Measurements from ENCODE around the gene CELF5.
"Not testable (repeated sequence)": the region's sequence is repeated elsewhere in the genome, so short reads cannot be mapped to it uniquely, and the experiment has no call there.

CELF5 gene

GRCh38 chr19:3190921-3191805, 33.3 kb upstream of the CELF5 start:
- no peak for DNase-seq

DNA sequence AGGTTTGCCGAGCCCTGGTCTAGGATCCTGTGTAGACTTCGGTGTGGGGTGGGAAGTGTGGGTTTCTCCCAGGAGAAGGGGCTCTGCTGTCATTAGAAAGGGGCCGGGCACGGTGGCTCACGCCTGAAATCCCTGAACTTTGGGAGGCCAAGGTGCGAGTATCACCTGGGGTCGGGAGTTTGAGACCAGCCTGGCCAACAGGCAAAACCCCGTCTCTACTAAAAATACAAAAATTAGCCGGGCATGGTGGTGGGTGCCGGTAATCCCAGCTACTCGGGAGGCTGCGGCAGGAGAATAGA, 32.7 kb upstream of the CELF5 start:
- not testable (repeated sequence) for DNase-seq

DNA sequence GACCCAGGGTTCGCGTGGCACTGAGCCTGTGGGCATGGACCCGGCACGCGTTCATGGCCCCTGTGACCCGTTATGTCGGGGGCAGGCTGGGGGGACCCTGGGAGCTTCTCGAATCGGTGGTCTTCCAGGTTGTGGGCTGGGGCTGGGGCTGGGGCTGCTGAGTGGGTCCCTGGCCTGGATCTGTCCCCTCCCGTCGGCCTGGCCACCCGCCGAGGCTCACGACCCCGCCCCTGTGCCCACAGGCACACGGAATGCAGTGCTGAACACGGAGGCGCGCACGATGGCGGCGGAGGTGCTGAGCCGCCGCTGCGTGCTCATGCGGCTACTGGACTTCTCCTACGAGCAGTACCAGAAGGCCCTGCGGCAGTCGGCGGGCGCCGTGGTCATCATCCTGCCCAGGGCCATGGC, 32.2 kb upstream of the CELF5 start:
- no peak for DNase-seq

DNA sequence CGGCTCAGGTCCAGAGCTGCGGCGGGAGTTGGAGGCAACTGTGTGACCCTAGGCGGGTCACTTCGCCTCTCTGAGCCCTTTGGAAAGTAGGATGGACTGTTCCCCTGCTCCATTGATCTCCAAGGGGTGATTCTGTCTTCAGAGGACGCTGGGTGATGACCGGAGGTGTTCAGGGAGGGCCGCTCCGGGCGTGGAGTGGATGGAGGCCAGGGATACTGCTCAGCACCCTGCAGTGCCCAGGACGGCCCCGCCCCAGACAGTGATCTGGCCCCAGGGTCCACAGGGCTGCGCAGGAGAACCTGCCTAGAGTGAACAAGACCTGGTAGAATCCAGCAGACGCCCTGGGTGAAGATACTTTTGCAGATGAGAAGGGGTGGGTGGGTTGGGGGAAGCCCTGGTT, 31.8 kb upstream of the CELF5 start:
- DNase-seq = no peak

GRCh38 chr19:3193256-3194105, 31.0 kb upstream of the CELF5 start:
- no peak for DNase-seq

DNA sequence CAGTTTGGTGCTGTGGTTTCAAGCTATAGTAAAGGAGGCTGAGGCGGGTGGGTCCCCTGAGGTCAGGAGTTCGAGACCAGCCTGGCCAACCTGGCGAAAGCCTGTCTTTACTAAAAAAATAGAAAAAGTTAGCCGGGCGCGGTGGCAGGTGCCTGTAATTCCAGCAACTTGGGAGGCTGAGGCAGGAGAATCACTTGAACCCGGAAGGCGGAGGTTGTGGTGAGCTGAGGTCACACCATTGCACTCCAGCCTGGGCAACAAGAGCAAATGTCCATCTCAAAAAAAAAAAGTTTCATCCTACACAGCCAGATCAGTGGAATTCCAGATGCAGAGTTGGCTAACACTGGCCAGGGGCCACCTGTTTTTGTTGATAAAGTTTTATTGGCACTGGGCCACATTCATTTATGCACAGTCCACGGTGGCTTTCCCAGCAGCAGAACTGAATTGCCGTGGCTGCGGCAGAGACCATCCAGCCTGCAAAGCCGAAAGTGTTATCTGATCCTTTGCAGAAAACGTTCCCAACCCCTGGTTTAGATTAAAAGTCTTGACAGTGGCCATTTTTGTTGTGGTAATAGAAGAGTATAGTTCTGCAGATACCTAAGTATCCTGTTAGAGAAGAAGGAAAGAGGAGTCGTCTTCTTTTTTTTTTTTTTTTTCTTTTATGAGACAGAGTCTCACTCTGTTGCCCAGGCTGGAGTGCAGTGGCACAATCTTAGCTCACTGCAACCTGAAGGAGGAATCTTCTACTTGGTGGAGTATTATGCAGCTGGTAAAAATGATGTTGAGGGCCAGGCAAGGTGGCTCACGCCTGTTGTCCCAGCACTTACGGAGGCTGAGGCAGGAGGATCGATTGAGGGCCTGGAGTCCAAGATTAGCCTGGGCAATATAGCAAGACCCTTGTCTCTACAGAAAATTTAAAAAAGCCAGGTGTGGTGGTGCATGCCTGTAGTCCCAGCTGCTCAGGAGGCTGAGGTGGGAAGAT, 30.1 kb upstream of the CELF5 start:
- DNase-seq = no peak

DNA sequence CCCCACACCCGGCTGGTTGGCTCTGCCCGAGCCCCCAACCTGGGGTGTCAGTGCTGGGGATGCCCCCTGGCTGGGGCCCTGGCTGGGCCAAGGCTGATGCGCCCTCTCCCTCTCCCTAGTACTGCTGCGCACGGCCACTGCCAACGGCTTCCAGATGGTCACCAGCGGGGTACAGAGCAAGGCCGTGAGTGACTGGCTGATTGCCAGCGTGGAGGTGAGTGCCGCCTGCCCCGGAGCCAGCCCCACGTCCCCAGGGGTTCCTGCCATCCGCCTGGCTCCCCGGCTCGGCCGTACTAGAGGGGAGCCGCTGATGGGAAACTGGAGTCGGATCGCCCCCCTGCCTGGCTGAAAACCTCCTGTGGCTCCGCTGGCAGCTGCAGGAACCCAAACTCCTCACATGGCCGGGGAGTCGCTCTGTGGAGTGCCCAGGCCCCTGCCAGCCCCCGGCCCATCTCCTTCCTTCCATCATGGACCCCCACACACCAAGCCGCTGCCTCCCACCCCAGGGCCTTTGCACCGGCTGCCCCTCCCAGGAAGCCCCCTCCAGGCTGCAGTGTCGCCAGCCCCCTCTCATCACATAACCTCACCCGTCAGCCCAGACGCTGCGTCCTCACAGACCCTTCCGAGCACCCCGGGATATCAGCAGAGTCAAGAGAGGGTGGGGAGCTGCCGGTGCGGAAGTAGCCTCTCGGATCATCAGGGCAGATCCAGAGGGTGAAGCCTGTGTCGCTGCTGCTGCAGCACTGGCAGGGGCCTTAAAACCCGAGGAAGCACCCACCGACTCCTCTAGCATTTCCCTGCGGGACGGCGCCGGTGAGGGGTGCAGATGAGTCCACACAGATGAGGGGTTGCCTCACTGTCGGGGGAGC, 28.2 kb upstream of the CELF5 start:
- DNase-seq = no peak

DNA sequence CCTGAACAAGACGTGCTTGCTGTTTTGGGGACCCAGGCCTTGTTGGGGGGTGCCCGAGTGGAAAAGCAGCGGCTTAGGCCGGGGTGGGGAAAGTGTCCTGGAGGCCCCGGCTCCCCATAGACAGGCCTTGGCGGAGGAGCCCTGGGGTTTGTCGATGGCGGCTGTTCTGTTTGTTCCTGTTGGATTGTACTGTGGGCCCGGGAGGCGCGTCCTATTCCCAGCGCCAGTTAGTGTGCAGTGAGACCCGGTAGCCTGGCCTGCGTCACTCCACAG, 27.6 kb upstream of the CELF5 start:
- no peak for DNase-seq

- no peak for DNase-seq
These were observed 25.4 kb upstream of the CELF5 start for GRCh38 chr19:3198901-3199700.

GRCh38 chr19:3201072-3201700, 23.3 kb upstream of the CELF5 start:
- DNase-seq = no peak

- no peak for DNase-seq
These were observed 22.6 kb upstream of the CELF5 start for GRCh38 chr19:3201911-3202310.

DNA sequence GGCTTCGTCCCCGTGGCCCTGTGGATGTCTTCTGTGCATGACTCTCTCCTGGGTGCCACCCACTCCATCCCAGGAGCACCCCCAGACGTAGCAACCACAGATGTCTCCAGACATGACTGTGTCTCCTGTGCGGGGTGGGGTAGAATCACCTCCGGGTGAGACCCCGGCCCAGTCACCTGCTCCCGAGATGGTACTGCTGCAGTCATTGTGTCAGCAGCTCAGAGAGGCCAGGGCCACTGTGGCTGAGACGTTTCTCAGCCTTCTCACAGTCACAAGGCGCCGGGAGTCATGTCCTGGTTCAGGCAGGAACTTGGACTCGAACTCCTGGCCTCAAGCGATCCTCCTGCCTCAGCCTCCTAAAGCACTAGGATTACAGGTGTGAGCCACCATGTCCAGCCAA, 22.1 kb upstream of the CELF5 start:
- DNase-seq = no peak

- DNase-seq = not testable (repeated sequence)
These were observed 21.6 kb upstream of the CELF5 start for GRCh38 chr19:3202895-3203294.

DNA sequence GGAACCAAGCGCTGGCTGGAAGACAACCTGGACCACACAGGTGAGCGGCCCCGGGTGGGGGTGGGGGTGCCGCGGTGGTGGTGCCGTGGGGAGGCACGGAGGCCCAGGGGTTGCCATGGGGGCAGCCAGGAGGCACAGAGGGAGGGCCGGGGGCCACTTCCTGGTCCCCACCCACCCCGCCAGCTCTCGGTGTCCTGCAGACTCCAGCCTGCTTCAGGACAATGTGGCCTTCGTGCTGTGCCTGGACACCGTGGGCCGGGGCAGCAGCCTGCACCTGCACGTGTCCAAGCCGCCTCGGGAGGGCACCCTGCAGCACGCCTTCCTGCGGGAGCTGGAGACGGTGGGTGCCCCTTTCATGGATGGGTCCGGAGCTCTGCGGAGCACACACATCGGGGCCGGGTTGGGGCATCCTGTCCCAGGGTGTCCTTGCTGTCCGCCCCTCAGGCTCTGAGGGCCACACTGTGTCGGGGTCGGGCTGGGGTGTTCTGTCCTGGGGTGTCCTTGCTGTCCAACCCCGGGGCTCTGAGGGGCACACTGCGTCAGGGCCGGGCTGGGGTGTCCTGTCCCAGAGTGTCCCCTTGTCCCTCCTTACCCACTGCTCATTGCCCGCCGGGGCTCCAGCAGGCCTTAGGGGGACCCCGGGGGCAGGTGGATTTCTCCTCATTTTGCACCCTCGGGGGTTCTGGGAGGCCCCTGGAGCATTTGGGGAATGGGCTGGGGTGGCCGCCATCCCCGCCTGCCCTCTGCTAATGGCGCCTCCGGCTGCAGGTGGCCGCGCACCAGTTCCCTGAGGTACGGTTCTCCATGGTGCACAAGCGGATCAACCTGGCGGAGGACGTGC, 20.4 kb upstream of the CELF5 start:
- DNase-seq = no peak

GRCh38 chr19:3204646-3205275, 19.7 kb upstream of the CELF5 start:
- DNase-seq = no peak

GRCh38 chr19:3206216-3206953, 18.1 kb upstream of the CELF5 start:
- DNase-seq = no peak

GRCh38 chr19:3207461-3208242, 16.8 kb upstream of the CELF5 start:
- DNase-seq = no peak
